Neural progenitor cell (in vitro differentiated cells): ENCODE measurements around the gene RALY.

ENCODE experiments used
- EZH2 ChIP-seq: fragments of 200-600 bp; sonication (generic); IDR thresholded peaks from 2 replicates; pipeline ENCODE4 v1.6.1; 2017; ENCODE audit warnings: antibody characterized with exemption, mild to moderate bottlenecking, moderate library complexity
- TF ChIP-seq, protein P1 (sequence below): fragments of 200-600 bp; sonication (generic); IDR thresholded peaks from 2 replicates; pipeline ENCODE4 v1.5.1; 2017; ENCODE audit warnings: antibody characterized with exemption, mild to moderate bottlenecking

DNA sequence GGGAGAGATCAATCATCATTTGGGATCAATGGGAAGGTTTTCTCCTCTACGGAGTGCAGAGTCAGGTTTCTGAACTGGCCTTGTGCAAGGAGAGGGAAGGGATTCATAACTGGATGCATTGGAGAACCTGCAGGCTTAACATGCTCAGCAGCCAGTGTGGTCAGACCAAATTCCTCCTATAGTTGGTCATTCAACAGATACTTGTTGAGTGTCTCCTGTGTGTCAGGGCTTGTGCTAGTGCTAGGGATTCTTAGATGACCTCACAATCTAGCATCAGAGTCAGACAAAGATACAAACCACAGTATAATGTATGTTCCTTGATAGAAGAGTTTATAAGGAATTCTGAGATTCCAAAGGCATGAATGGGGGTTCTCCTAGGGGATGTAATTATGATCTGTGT is 23.9 kb downstream of the RALY start:
- TF ChIP-seq, protein P1, sequence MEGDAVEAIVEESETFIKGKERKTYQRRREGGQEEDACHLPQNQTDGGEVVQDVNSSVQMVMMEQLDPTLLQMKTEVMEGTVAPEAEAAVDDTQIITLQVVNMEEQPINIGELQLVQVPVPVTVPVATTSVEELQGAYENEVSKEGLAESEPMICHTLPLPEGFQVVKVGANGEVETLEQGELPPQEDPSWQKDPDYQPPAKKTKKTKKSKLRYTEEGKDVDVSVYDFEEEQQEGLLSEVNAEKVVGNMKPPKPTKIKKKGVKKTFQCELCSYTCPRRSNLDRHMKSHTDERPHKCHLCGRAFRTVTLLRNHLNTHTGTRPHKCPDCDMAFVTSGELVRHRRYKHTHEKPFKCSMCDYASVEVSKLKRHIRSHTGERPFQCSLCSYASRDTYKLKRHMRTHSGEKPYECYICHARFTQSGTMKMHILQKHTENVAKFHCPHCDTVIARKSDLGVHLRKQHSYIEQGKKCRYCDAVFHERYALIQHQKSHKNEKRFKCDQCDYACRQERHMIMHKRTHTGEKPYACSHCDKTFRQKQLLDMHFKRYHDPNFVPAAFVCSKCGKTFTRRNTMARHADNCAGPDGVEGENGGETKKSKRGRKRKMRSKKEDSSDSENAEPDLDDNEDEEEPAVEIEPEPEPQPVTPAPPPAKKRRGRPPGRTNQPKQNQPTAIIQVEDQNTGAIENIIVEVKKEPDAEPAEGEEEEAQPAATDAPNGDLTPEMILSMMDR, result no peak
- no peak for TF ChIP-seq EZH2
